RWPE2 (cell line): ENCODE results near the gene MSI2.
A peak's percentile ranks its signal among the peaks of the same experiment; 100 is the strongest.

Experiments used
- ATAC-seq: fragments of 200-7000 bp; cut with Tn5 transposase; 3 replicates; pipeline ENCODE4 v1.9.1; 2021; ENCODE audit warnings: low read depth
- DNase-seq: peaks from one replicate; pipeline ENCODE4 v3.0.0-alpha.2; 2020; ENCODE audit warnings: low spot score
- H3K27ac ChIP-seq: fragments of 450-650 bp; 2 replicates; pipeline ENCODE4 v1.5.1; 2017; ENCODE audit warnings: mild to moderate bottlenecking; ENCODE audit not compliant: poor library complexity, severe bottlenecking
- H3K27me3 ChIP-seq: fragments of 250-450 bp; sonication (Bioruptor Pico); 2 replicates; pipeline ENCODE4 v1.5.1; 2021; ENCODE audit warnings: mild to moderate bottlenecking, moderate library complexity; ENCODE audit not compliant: insufficient read depth, poor library complexity, severe bottlenecking
- H3K36me3 ChIP-seq: fragments of 250-450 bp; sonication (Bioruptor Pico); 2 replicates; pipeline ENCODE4 v1.5.1; 2020; ENCODE audit warnings: low read depth, mild to moderate bottlenecking, moderate library complexity
- H3K4me1 ChIP-seq: fragments of 250-450 bp; sonication (Bioruptor Pico); 2 replicates; pipeline ENCODE4 v1.5.1; 2021; ENCODE audit warnings: mild to moderate bottlenecking, moderate library complexity; ENCODE audit not compliant: insufficient read depth, poor library complexity, severe bottlenecking
- H3K4me3 ChIP-seq: fragments of 250-450 bp; sonication (Bioruptor Pico); 2 replicates; pipeline ENCODE4 v1.5.1; 2021; ENCODE audit warnings: mild to moderate bottlenecking, moderate library complexity; ENCODE audit not compliant: severe bottlenecking
- H3K9me3 ChIP-seq: fragments of 250-450 bp; sonication (Bioruptor Pico); 2 replicates; pipeline ENCODE4 v1.5.1; 2021; ENCODE audit warnings: mild to moderate bottlenecking, moderate library complexity; ENCODE audit not compliant: severe bottlenecking
- TF ChIP-seq, protein P1 (sequence below): fragments of 450-650 bp; IDR thresholded peaks from one replicate; pipeline ENCODE4 v1.5.1; 2017; ENCODE audit warnings: mild to moderate bottlenecking, moderate library complexity; ENCODE audit not compliant: poor library complexity, severe bottlenecking

Gene MSI2

DNA sequence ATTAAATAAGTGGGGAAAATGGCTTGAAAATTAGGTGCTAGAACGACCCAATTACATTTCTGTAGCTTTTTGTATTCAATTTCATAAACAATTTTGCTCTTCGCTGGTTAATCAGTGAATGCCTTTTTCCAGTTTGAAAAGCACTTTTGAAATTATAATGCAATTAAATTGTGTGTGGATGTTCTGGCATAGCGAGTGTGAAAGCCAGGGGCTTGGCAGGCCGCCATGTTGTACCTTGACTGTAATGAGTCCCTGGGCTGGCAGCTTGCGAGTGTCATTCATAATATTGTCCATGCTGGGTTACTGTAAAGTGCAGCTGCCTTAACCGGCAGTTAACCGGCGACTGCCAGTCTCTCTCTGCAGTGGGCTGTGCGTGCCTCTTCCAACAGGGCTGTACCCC lies 310.9 kb downstream of the MSI2 start:
- no peak overlapping the region for H3K4me3 ChIP-seq

DNA sequence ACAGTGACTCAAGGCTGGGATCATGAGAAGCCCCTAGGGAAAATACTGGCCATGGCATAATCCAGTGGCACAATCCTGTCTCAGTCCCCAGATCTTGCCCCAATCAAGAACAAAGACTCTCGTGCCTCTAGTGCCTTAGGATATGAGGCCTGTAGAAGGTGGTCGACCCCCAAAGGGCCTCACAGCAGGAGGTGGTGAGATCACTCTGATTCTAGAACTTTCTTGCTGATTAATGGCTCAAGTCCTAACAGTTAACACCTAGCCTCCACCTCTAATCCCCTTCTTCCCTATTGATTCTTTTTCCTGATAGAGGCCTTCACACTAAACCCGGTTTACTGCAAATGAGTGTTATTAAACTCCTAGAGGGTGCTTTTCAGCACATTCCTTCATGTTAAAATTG lies 312.0 kb downstream of the MSI2 start:
- Histone ChIP-seq H3K4me3 (no peak overlapping the region), H3K27me3 (no peaks in the 10 kb centered on the region), H3K27ac (no peak overlapping the region), H3K9me3 (no peaks in the 10 kb centered on the region), H3K4me1 (peaks cover 5% of the 10 kb centered on the region), H3K36me3 (no peaks in the 10 kb centered on the region)
- TF ChIP-seq, protein P1, sequence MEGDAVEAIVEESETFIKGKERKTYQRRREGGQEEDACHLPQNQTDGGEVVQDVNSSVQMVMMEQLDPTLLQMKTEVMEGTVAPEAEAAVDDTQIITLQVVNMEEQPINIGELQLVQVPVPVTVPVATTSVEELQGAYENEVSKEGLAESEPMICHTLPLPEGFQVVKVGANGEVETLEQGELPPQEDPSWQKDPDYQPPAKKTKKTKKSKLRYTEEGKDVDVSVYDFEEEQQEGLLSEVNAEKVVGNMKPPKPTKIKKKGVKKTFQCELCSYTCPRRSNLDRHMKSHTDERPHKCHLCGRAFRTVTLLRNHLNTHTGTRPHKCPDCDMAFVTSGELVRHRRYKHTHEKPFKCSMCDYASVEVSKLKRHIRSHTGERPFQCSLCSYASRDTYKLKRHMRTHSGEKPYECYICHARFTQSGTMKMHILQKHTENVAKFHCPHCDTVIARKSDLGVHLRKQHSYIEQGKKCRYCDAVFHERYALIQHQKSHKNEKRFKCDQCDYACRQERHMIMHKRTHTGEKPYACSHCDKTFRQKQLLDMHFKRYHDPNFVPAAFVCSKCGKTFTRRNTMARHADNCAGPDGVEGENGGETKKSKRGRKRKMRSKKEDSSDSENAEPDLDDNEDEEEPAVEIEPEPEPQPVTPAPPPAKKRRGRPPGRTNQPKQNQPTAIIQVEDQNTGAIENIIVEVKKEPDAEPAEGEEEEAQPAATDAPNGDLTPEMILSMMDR, result no peak
- no peak for DNase-seq
- no peak for ATAC-seq

More for the DNA sequence above, 310.9 kb downstream of the MSI2 start:
- H3K36me3 ChIP-seq, result no peaks in the 10 kb centered on the region
- peaks cover 5% of the 10 kb centered on the region for H3K4me1 ChIP-seq
- ATAC-seq (no peak), DNase-seq (no peak)
- TF ChIP-seq, protein P1, result no peak
- no peak overlapping the region for H3K27ac ChIP-seq
- no peaks in the 10 kb centered on the region for H3K27me3 ChIP-seq
- H3K9me3 ChIP-seq, result no peaks in the 10 kb centered on the region

DNA sequence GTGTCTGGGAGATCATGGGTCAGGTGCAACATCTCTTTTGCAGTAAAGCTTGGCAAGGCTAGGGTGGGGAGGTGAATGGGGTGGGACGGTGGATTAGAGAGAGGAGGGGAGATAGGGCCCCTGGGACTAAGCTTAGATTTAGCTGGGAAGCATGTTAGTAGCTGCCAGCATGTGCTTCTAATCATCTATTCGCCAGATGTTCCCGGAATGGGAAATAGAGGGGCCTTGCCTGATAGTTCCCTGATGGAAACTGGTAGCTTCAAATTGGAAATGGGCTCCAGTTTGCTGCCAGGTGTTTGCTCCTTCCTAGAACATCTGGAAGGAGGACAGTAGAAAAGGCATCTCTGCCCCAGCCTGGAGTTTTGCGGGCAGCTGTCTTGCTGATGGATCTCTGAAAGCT lies 312.7 kb downstream of the MSI2 start:
- H3K36me3 ChIP-seq, result no peaks in the 10 kb centered on the region
- H3K27ac ChIP-seq, result no peak overlapping the region
- no peak for ATAC-seq
- no peak for DNase-seq
- TF ChIP-seq, protein P1, result no peak
- H3K27me3 ChIP-seq, result no peaks in the 10 kb centered on the region
- H3K4me3 ChIP-seq, result no peak overlapping the region
- no peaks in the 10 kb centered on the region for H3K9me3 ChIP-seq
- peaks cover 5% of the 10 kb centered on the region for H3K4me1 ChIP-seq

DNA sequence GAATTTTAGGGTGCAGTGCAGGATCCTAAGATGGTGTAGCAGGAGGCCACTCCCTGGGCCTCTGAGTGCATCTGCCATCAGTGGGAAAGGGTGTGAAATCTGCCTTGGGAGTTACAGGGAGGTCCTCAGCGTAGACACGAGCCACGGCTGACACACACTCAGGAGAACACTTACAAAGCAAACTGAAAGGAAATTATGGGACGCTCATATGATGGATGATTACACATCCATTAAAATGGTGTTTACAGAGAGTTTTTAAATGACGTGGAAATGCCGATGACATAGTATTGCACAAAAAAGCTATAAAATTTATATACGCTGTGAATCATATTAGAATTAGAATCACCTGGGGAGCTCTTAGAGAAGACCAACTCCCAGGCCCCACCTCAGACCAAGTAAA lies 313.5 kb downstream of the MSI2 start:
- ATAC-seq, result peak; percentile 65
- no peak overlapping the region for H3K4me3 ChIP-seq
- no peak for DNase-seq
- TF ChIP-seq, protein P1, result no peak
- H3K27ac ChIP-seq, result no peak overlapping the region
- H3K27me3 ChIP-seq, result no peaks in the 10 kb centered on the region
- H3K4me1 ChIP-seq, result peaks cover 5% of the 10 kb centered on the region
- no peaks in the 10 kb centered on the region for H3K36me3 ChIP-seq
- no peaks in the 10 kb centered on the region for H3K9me3 ChIP-seq

DNA sequence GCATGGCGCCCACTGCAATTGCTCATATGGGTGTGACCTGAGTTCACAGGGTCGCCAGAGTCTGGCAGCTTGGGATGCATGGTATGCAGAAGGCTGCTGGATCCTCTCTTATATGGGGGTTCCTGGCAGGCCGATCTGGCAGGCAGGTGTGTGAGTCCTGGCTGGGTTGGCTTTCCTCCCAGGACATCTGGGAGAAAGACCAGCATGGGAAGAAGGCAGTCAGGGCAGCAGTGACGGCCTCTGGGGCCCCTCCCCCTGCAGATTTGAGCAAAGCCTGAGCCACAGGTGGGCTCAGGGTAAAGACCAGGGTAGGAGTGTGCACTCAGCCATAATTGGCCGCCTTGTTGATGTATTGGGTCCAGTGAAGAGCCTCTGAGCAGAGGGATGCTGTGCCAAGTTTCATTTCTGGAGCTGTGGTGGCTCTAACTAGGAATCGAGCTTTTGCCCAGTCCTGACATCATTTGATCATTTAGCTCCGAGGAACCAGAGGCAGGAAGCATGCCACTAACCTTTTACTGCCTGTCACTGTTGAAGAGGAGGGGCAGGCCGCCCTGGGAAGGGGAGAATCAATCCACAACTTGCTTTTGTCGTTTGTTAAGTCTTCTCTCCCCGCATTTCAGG lies 314.5 kb downstream of the MSI2 start:
- DNase-seq, result no peak
- no peaks in the 10 kb centered on the region for H3K27me3 ChIP-seq

More for the DNA sequence above, 314.5 kb downstream of the MSI2 start:
- TF ChIP-seq, protein P1, result no peak
- Histone ChIP-seq H3K9me3 (no peaks in the 10 kb centered on the region), H3K4me3 (no peak overlapping the region), H3K36me3 (no peaks in the 10 kb centered on the region), H3K27ac (no peak overlapping the region), H3K4me1 (peaks cover 5% of the 10 kb centered on the region)
- no peak for ATAC-seq
